H1 (cell line): ENCODE measurements around the gene OLFML2B. TPM values are rescaled to one million over a fixed set of nuclear protein-coding genes. Genes with fewer than 3 reads are reported as not detected.

ENCODE experiments used
- ASH2L ChIP-seq: fragments of 200-600, 300-600 bp; sonication (generic); IDR thresholded peaks from one replicate; pipeline ENCODE4 v1.7.1; 2017; ENCODE audit warnings: low read length
- BACH1 ChIP-seq: IDR thresholded peaks from 2 replicates; pipeline ENCODE4 v1.6.1; 2012; ENCODE audit warnings: low read length, improper control_type of control experiment
- EZH2 ChIP-seq: fragments of 200-600 bp; sonication (generic); IDR thresholded peaks from 2 replicates; pipeline ENCODE4 v1.7.1; 2012; ENCODE audit warnings: low read depth, mild to moderate bottlenecking, moderate library complexity, low read length, inconsistent platforms; ENCODE audit not compliant: severe bottlenecking
- HDAC6 ChIP-seq: IDR thresholded peaks from one replicate; pipeline ENCODE4 v1.7.1; 2012; ENCODE audit warnings: low read depth, mild to moderate bottlenecking, inconsistent platforms, low read length, moderate library complexity
- JUN ChIP-seq: IDR thresholded peaks from 2 replicates; pipeline ENCODE4 v1.6.1; 2011; ENCODE audit warnings: low read depth, mild to moderate bottlenecking, improper control_type of control experiment, low read length
- POU5F1 ChIP-seq: IDR thresholded peaks from 2 replicates; pipeline ENCODE4 v1.6.1; 2011; ENCODE audit warnings: low read depth, mild to moderate bottlenecking, low read length, moderate library complexity
- polyA plus RNA-seq, 7 experiments: library from polyadenylated mRNA; depleted of rRNA in 3 of 7; stranded (reverse) in 5 of 7; unstranded in 2 of 7; fragments of >200 nt in 5 of 7; fragments of 200-250 nt in 2 of 7; gene quantifications; 1 replicate in 5 of 7; 2 replicates in 1 of 7; 4 replicates in 1 of 7; pipeline versions ENCODE4 v1.2.1 to v1.2.3, GENCODE V29; 2011 to 2013; ENCODE audit warnings: missing spikeins in 2 of 7, mixed read lengths in 2 of 7
- total RNA-seq: library from RNA; stranded (reverse); fragmentation: NEBNext Ultra II Directional; extraction: Animal tissue kit (Norgen Biotek cat#: 25700); gene quantifications from 2 replicates; pipeline ENCODE4 v1.2.1, GENCODE V29; 2021

OLFML2B gene
- total and polyA plus RNA-seq, 2 of the 8 experiments (the other 6 are each of a cell fraction or from before 2014, with no cell fraction given) = 6.5 to 10.4 TPM

DNA sequence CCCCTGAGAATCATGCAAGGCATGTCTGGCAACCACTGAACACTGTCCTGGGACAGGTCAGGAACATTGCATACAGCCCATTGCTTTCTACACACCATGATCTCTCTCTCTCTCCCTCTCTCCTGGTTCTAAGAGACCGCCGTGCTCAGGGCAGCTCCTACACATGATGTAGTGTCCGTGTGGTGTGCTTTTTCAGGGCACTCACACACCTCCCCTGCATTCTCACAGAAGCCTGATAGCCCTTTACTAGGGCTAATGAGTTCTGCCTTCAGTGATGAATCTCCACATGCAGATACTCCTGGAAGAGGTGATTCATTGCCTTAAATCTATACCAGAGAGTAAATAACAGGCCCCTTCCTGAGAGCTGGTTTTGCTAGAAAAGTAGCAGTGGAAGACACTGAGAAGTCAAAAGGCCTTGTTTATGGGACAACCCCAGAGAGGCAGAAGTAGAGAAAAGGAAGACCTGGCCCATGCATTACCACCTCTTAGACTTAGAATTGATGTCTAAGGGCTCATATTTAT, 7.2 kb upstream of the OLFML2B start (continued):
- TF ChIP-seq HDAC6 (no peak), JUN (no peak), ASH2L (no peak), EZH2 (no peak), BACH1 (no peak), POU5F1 (no peak)
